ENCODE data around the gene ADGRG3.

The ADGRG3 gene

DNA sequence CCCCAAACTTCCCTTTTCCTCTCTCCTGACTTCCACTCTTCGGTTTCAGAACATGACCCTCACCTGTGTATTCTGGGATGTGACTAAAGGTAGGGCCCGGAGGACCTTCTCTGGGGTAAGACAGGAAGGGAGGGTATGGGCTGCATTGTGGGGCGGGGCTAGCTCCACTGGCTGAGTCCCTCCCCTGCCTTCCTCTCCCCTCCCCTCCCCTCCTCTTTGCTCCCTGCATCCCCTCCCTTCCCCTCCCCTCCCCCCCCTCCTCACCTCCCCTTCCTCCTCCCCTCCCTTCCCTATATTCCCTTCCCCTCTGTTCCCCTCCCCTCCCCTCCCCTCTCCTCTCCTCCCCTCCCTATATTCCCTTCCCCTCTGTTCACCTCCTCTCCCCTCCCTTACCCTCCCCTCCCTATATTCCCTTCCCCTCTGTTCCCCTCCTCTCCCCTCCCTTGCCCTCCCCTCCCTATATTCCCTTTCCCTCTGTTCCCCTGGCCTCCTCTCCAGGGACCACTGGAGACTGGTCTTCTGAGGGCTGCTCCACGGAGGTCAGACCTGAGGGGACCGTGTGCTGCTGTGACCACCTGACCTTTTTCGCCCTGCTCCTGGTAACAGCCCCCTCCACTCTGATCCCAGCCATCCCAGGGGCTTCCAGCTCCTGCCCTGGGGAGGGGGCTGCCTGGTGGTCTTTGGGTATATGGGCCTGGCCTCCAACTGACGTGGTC is 11.8 kb downstream of the ADGRG3 start:
- Histone ChIP-seq H3K4me1 (ENCODE audit: low read length) (peaks cover 4% of the 10 kb centered on the region; the same call in 1 of the 2 replicates), H3K4me2 (ENCODE audit: low read length) (no peak overlapping the region), H3K27me3 (ENCODE audit: low read depth, low read length) (peaks cover 27% of the 10 kb centered on the region), H2AFZ (ENCODE audit: low read depth, low read length) (no peak overlapping the region), H3K9ac (ENCODE audit: low read length) (no peak overlapping the region), H3K79me2 (ENCODE audit: low read length) (no peaks in the 10 kb centered on the region), H3K36me3 (replicated peaks; ENCODE audit: low read depth, low read length) (no peaks in the 10 kb centered on the region), H3K9me3 (ENCODE audit: insufficient read depth, low read length) (no peaks in the 10 kb centered on the region), H4K20me1 (ENCODE audit: insufficient read depth, low read length) (no peaks in the 10 kb centered on the region; the same call in 1 of the 2 replicates), H3K4me3 (ENCODE audit: low read length) (no peak overlapping the region), H3K27ac (ENCODE audit: low read length) (no peak overlapping the region)
- TF ChIP-seq EZH2phosphoT487 (IDR thresholded peaks at IDR 0.05; ENCODE audit: low read depth) = no peak
- TF ChIP-seq, protein P1, sequence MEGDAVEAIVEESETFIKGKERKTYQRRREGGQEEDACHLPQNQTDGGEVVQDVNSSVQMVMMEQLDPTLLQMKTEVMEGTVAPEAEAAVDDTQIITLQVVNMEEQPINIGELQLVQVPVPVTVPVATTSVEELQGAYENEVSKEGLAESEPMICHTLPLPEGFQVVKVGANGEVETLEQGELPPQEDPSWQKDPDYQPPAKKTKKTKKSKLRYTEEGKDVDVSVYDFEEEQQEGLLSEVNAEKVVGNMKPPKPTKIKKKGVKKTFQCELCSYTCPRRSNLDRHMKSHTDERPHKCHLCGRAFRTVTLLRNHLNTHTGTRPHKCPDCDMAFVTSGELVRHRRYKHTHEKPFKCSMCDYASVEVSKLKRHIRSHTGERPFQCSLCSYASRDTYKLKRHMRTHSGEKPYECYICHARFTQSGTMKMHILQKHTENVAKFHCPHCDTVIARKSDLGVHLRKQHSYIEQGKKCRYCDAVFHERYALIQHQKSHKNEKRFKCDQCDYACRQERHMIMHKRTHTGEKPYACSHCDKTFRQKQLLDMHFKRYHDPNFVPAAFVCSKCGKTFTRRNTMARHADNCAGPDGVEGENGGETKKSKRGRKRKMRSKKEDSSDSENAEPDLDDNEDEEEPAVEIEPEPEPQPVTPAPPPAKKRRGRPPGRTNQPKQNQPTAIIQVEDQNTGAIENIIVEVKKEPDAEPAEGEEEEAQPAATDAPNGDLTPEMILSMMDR (IDR thresholded peaks at IDR 0.05; ENCODE audit: low read depth, low read length) = no peak

DNA sequence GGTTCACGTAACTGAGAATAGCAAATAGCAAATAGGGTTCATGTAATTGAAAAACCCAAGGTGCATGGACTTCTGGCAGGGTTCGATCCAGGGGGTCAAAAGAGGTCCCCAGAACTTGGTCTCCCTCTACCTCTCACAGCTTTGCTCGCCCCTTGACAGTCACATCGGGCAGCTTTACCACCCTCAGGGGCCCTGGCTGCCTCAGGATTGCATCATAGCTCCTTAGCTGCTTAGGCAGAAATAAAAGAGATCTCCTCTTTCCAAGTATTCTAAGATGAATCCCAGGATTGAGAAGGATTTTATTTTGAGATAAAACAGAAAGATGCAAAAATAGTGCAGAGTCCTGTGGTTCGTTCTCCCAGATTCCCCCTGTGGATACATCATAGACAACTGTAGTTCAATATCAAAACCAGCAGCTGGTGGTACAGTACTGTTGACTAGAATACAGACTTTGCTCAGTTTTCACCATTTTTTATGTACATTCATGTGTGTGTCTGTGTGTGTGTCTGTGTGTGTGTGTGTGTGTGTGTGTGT is 12.8 kb downstream of the ADGRG3 start:
- Histone ChIP-seq H3K27ac (ENCODE audit: low read length) (no peak overlapping the region), H3K9me3 (ENCODE audit: insufficient read depth, low read length) (no peaks in the 10 kb centered on the region), H2AFZ (ENCODE audit: low read depth, low read length) (no peak overlapping the region), H3K4me2 (ENCODE audit: low read length) (no peak overlapping the region), H3K27me3 (ENCODE audit: low read depth, low read length) (peaks cover 26% of the 10 kb centered on the region), H3K36me3 (replicated peaks; ENCODE audit: low read depth, low read length) (no peaks in the 10 kb centered on the region), H3K4me3 (ENCODE audit: low read length) (no peak overlapping the region), H3K4me1 (ENCODE audit: low read length) (peaks cover 4% of the 10 kb centered on the region; the same call in 1 of the 2 replicates), H4K20me1 (ENCODE audit: insufficient read depth, low read length) (no peaks in the 10 kb centered on the region; the same call in 1 of the 2 replicates), H3K79me2 (ENCODE audit: low read length) (no peaks in the 10 kb centered on the region), H3K9ac (ENCODE audit: low read length) (no peak overlapping the region)
- no peak for TF ChIP-seq EZH2phosphoT487 (IDR thresholded peaks at IDR 0.05; ENCODE audit: low read depth)
- TF ChIP-seq, protein P1 (IDR thresholded peaks at IDR 0.05; ENCODE audit: low read depth, low read length) = no peak

DNA sequence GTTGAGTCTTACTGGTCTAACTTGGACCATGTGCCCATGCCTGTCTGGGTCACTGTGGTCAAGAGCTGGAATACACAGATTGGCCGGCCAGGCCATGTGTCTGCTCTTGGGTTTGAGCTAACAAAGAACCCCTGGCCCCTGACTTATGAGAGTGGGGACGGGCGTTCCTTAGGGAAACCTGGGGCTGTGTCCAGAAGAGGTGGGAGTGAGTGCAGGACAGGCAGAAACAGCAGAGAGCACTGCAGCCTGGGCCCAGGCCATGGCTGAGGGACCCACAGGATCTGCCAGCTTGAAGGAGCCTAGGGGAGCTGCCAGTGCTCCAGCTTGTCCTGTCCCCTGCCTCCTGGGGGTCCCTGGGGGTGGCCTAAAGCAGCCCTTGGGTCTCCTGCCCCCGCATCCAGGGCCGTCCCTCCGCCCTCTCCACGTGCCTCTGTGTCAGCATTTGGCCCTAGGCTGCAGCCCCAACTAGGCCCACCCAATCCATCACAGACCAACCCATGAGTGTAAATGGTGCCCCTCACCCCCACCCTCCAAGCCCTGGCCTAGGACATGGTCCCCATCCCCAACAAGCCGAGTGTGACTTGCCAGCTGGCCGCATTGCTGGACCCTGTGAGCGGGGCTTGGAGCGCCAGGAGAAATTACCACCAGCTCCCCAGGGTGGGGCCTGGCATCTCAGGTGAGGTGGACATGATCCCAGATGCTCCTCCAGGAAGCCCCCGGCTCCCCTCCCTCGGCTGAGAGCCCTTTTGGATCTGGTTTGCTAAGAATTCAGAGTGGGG is 14.0 kb downstream of the ADGRG3 start:
- Histone ChIP-seq H3K4me3 (ENCODE audit: low read length) (no peak overlapping the region), H3K9me3 (ENCODE audit: insufficient read depth, low read length) (no peaks in the 10 kb centered on the region), H3K4me1 (ENCODE audit: low read length) (peaks cover 4% of the 10 kb centered on the region; the same call in 1 of the 2 replicates), H3K27ac (ENCODE audit: low read length) (no peak overlapping the region), H4K20me1 (ENCODE audit: insufficient read depth, low read length) (no peaks in the 10 kb centered on the region), H3K9ac (ENCODE audit: low read length) (no peak overlapping the region), H3K79me2 (ENCODE audit: low read length) (no peaks in the 10 kb centered on the region), H3K27me3 (ENCODE audit: low read depth, low read length) (peaks cover 19% of the 10 kb centered on the region; the same call in 1 of the 2 replicates), H3K36me3 (replicated peaks; ENCODE audit: low read depth, low read length) (no peaks in the 10 kb centered on the region), H3K4me2 (ENCODE audit: low read length) (no peak overlapping the region), H2AFZ (ENCODE audit: low read depth, low read length) (no peak overlapping the region)
- TF ChIP-seq, protein P1 (IDR thresholded peaks at IDR 0.05; ENCODE audit: low read depth, low read length) = no peak
- TF ChIP-seq EZH2phosphoT487 (IDR thresholded peaks at IDR 0.05; ENCODE audit: low read depth) = no peak
